ENCODE results near the gene RENBP. TPM values are rescaled to one million over a fixed set of nuclear protein-coding genes. Genes with fewer than 3 reads are reported as not detected.

RENBP gene
- total RNA-seq, 1 donor from 2014 or later, result 8.6 TPM

DNA sequence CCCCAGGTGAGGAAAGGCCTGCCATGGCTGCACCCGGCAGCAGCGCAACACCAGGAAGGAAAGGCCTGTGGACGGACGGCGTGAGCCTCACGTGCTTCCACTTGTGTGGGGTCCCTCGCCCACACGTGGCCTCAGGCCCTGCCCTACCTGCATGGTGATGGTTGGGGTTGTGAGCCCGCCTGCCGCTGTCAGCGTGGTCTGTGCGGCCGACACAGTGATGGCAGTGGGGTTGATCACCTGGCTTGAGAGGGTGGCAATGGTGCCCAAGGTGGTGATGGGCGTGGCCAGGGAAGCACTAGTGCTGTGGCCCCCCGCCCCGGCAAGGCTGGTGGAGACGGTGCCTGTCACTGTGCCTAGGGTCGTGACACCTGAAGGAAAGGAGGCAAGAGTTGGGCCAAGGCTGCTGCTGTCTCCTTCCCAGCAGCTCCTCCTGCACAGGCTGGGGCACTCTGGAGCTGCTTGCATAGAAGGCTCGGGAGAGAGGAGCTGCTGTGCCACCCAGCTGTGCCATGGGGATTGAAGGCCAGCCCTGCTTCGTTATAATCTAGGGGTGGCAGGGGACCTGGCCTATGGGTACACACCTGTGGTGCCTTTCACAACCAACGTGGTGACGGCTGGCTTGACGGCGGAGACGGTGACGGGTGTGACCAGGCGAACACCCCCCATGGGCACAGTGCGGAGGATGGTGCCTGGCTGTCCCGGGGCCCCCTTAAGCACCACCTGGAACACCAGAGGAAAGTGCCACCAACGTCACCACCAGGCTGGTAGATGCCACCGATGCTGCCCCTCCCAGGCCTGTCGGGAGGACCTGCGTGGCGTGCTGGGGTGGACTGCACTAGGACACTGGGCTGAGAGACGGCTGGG lies 11.8 kb upstream of the RENBP start:
- intact Hi-C loops (cut with DNase I), result no loop called here
- no peak for DNase-seq (ENCODE audit: low spot score)

DNA sequence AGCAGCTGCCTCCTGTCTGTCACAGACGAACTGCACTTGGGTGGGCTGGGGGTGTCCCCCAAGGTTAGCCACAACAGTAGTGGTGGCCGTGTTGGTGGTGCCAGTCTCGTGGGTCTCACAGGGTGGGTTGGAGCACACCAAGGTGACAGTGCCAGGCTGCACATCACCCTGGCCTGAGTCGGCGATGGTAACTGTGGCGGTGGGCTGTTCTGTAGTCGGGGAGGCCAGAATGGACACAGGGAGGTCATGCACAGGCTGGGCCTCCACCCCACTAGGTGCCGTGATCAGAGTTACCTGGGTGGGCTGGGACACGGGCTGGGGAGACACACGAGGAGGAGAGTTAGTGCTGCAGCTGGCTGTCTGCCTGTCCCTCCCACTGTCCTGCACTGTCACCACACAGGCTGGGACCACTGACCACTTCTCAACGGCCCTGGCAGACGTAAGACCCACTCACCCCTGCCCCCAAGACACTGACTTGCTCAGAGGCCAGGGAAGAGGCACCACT lies 10.8 kb upstream of the RENBP start:
- intact Hi-C loops (cut with DNase I), result no loop called here

DNA sequence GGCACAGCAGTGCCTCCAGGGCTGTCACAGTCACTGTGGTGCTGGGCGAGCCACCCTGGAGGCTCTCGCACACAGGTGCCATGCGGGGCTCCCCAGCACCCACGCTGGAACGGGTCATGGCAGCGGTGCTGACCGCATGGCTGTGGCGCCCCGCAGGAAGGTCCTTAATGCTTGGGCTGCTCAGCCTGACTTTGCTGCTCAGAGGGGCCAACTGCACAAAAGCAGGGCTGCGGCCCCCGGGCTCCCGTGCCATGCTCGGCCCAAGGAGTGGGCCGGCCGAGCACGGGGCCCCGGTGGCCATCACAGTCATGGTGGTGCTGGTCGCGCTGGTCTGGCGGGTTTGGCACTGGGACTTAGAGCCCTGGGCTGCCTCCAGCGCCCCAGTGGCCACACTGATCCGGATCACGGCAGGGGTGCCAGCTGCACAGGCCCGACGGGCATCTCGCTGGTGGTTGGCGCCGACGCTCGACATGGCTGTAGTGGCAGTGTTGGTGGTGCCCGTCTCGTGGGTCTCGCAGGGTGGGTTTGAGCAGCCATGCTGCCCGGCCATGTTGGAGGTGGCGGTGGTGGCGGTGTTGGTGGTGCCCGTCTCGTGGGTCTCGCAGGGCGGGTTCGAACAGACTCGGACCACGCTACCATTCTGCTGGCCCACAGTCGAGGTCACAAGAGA lies 10.2 kb upstream of the RENBP start:
- DNase-seq (ENCODE audit: low spot score), result no peak
- intact Hi-C loops (cut with DNase I), result no loop called here

More for the DNA sequence above, 10.8 kb upstream of the RENBP start:
- DNase-seq (ENCODE audit: low spot score), result no peak

DNA sequence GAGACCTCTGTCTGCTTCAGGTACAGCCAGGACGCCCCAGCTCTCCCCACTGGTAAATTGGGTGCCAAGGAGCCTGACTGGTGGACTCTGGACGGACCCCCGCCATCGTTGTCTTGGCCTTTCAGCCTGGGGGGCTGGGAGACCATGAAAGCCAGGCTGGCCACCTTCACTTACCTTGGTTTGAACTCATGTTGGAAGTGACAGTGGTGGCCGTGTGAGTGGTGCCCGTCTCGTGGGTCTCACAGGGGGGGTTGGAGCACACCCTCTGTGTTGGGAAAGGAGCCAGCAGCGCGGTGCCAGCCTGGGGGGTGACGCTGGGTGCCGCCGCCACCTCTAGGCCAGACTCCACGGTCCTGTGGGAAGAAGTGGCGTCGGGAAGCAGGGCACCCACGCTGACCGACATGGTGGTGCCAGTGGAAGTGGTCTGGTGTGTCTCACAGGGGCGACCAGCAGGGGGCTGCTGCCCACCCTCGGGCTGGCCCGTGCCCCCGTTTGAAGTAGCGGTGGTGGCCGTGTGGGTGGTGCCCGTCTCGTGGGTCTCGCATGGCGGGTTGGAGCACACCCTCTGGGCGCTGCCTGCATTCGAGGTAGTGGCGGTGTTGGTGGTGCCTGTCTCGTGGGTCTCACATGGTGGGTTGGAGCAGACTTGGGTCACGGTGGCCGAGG lies 9.6 kb upstream of the RENBP start:
- intact Hi-C loops (cut with DNase I), result loop anchor here (2.0 kb wide), 1 partner anchor 191 kb away; no protein-coding TSS in a partner anchor
- no peak for DNase-seq (ENCODE audit: low spot score)

DNA sequence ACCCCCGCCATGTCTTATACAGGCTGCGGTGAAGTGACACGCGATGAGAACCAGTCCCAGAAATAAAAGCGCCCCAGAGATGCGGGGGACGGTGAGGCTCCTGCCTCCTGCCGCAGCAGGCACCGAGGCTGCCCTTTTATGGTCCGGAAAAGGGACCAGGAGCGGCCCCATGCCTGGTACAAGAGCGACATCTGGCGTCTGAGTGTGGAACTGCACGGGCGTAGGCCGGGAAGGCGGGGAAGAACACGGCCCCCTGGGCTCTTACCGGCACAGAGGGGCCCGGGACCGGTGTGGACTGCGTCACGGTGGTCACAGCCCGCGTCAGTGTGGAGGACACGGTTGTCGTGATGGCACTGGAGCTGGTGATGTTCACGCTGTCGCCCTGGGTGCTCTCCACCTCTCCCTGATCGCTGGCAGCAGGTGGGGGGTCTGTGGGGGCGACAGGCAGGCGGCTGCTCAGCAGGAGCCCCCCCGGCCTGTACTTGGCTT lies 8.9 kb upstream of the RENBP start:
- intact Hi-C loops (cut with DNase I), result loop anchor here (2.0 kb wide), 1 partner anchor 191 kb away; no protein-coding TSS in a partner anchor
- DNase-seq (ENCODE audit: low spot score), result peak; percentile 93

DNA sequence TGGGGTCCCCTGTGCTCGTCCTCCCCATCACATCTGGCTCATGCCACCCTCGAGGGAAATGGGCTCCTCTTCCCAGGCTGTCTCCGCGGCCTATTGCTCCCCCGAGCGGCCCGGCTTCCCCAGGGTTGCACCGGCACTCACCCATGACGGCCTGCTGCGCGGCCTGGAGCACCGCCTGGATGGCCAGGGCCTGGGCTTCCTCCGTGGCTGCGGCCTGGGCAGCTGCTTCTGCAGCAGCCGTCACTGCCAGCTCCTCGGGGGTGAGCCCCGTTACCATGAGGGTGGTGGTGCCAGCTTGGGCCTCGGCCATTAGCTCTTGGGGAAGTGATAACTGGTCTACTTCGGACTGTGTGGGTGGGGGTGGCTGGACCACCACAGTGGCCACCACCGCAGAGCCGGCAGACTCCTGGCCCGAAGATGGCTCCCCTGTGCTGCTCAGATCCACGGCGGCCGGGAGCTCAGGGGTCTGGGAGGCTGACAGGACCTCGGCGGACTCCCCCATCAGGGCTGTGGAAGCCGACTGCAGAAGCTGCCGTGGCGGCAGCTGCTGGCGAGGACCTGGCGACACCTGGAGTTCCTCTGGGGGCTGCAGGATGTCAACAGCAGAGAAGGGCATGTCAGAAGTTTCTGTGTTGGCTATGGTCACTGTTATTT lies 8.1 kb upstream of the RENBP start:
- no peak for DNase-seq (ENCODE audit: low spot score)
- intact Hi-C loops (cut with DNase I), result loop anchor here (2.0 kb wide), 1 partner anchor 190 kb away; no protein-coding TSS in a partner anchor

DNA sequence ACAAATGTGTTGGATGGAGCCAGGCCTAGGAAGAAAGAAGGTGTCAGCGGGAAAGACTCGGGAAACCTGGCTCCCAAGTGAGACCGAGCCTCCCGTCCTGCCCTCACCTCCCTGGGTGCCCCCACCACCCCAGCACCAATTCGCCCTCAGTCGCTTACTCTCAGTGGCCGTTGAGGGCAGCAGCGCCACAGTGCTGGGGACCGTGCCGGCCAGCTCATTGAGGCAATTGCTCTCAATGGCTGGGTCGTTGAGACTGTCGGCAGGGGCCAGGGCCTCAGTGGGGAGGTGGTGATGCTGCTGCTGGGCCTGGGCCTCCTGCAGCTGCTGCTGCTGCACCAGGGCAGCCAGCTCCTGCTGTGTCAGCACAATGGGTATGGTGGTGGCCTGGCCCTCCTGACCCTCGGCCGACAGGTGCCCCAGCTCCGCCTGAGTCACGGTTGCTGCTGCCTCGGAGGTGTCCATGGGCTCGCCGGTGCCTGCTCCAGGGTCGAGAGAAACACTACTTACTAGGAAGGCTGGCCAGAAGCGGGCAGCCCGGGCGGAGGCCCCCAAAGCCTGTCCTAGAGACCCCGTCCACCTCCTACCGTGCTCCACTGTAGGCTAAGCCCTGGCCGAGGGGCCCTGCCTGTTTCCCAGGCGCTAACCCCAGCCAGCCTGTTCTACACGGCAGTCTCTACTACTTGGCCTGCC lies 7.4 kb upstream of the RENBP start:
- intact Hi-C loops (cut with DNase I), result loop anchor here (2.0 kb wide), 1 partner anchor 189 kb away; no protein-coding TSS in a partner anchor
- no peak for DNase-seq (ENCODE audit: low spot score)

DNA sequence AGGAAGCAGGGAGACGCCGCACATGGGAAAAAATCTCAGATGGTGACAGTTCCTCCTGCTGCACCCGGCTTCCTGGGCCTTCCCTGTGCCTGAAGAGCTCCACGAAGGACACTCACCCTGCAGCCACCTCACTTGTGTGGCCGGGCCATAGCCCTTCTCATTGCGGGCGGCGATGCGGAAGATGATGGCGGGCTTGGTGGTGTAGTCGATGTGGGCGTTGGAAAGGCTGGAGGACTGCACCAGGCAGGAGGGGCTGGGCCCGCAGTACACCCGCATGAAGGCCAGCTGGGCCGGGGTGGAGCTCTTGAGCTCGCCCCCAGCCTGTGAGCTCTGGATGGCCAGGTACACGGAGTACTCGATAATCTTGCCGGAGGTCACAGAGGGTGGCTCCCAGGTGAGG lies 5.7 kb upstream of the RENBP start:
- no peak for DNase-seq (ENCODE audit: low spot score)
- intact Hi-C loops (cut with DNase I), result no loop called here

DNA sequence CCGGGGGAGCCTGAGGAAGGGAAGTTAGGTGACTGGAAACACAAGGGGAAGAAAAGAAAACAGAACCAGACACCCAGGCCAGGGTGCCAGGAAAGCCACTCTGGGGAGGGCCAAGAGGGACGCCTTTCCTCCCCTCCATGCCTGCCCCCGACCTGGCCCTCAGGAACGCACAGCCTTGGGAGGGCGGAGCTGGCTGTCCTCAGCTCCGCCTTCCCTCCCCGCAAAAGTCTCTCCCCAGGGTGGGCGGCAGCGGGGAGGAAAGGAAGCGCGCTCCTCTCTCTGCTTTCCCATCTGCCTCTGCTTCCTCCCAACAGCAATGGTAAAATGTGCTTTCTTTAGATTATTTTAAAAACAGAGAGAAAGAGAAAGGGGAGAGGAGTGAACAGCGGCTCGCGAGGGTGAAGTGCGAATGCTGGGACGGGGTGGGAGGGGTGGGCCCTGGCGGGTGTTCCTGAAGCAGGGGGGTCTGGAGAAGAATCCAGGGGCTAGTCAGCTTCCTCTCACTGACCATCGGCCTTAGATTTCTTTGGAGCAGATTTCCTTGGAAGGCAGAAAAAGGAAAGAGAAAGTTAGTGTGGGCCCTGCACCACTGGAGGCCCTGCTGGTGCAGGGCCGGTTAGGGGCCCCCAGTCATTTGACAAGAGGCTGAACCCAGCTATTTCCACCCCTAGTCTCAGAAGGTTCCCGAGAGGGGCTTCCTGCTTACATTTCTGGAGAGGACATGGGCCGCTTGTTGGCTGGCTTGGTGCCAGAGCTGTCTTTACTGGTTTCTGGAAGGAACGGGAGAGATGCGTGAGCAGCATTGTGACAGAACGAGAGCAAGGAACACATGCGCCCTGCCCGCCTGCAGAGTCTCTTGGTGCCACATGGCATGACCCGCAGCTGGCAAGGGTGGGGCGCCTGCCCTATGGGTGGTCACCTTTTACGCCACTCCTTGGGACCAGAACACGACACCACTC lies 4.7 kb upstream of the RENBP start:
- intact Hi-C loops (cut with DNase I), result no loop called here

DNA sequence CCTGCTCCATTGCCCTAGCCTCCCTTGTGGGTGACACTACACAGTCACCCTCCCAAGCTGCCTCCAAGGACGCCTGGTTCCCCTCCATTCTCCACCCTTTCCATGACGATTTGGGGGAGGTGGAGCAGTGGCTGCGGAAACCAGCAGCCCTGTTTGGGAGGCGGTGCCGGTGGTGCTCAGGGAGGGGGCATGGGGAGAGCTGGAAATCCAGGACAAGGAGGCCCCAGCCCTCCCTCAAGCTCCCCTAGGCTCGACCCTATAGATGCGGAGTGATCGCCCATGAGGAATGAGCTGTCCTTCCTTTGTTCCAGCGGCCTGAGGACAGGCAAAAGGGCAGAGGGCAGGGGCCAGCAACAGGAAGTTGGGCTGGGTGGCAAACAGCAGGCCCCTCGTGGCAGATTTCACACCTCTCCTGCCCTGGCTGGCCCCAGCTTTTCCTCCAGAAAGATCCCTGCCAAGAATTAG lies 3.6 kb upstream of the RENBP start:
- DNase-seq (ENCODE audit: low spot score), result no peak
- intact Hi-C loops (cut with DNase I), result no loop called here

More for the DNA sequence above, 4.7 kb upstream of the RENBP start:
- DNase-seq (ENCODE audit: low spot score), result no peak

DNA sequence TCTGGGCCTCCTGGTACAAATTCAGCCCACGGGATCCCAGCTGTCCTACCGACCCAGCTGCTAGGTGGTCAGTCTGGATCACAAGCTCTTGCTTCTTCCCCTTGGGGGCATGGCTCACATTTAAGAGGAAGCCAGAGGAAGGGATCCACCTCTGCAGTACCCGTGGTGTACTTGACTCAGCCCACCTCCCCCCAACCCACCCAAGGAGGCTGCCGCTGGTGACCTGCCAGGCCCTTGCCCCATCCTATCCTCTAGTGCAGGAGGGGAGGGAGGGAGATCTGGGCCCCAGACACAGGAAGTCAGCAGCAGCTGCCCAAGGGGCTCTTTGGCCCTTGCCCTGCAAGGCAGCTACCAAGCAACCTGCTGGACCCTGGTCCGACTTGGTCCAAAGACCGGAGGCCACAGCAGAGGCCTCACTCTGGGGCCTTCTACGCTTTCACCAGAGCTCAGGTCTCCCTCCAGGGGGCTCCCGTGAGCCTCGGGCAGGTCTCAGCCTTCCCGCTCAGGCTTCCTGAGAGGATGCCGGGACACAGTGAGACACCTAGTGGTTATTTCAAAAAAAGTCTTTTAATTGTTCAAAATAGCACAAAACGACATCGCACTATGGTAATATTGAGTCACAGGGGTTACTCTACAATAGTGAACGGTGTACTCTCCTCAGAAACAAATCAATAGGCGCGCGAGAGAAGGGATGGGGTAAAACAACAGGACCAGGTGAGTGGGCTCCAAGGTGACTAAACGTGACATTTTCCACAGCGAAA lies 2.7 kb upstream of the RENBP start:
- intact Hi-C loops (cut with DNase I), result no loop called here
- DNase-seq (ENCODE audit: low spot score), result peak; percentile 89

DNA sequence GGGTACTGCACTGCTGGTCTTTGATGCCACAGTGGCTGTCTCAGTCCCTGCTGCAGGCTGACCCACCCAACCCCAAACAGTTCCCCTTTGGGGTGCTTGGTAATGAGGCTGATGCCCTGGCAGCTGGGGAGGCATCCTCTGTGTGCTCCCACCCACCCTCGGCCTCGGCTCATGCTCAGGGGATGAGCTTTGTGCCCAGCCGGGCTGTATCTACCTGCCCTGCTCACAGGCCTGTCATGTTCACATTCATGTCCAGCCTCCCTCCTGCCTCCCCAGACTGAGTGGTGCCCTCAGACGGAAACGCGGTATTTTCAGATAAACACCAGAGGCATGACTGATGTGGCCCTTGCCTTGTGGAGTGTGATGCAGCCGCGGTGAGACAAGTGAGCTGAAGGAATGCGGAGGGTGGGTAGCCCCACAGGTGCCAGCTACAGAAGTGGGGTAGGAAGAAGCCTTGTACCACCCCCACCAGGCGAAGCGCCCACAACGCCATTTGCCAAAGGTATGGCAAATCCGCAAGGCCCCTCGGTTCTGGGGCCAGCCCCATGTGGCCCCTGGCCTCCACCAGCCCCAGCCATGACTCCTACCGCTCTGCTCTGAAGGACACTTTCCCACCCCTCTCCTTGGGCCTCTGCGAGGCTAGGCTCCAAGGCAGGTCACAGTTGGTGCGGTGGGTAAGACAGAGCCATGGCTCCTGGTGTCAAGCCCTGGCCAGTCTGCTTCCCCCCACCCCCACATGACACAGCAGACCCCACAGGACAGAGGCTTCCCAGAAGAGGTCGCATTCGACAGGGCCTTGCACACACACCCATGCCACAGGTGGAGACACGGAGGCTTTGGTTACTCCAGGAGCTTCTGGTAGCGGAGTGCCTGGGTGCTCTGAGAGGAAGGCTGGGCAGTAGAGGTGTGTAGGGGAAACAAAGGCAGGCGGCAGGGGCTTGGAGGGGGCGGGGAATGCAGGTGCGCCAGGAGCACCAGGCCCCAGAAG lies 1.8 kb upstream of the RENBP start:
- intact Hi-C loops (cut with DNase I), result no loop called here
- no peak for DNase-seq (ENCODE audit: low spot score)

DNA sequence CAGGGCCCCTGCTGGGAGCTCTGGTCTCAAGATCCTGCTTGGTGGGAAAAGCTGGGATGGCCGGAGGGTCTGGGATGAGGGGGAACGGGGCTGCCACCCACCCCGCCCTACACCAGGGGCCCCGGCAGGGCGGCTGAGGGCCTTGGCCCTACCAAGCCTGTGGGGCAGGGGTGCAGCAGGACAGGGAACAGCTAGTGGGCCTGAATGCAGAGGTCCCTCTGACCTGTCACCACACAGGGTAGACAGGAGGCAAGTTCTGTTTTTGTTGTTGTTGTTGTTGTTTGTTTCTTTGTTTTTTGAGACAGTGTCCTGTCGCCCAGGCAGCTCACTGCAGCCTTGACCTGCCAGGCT lies 332 bp upstream of the RENBP start:
- DNase-seq (ENCODE audit: low spot score), result no peak
- intact Hi-C loops (cut with DNase I), result no loop called here

DNA sequence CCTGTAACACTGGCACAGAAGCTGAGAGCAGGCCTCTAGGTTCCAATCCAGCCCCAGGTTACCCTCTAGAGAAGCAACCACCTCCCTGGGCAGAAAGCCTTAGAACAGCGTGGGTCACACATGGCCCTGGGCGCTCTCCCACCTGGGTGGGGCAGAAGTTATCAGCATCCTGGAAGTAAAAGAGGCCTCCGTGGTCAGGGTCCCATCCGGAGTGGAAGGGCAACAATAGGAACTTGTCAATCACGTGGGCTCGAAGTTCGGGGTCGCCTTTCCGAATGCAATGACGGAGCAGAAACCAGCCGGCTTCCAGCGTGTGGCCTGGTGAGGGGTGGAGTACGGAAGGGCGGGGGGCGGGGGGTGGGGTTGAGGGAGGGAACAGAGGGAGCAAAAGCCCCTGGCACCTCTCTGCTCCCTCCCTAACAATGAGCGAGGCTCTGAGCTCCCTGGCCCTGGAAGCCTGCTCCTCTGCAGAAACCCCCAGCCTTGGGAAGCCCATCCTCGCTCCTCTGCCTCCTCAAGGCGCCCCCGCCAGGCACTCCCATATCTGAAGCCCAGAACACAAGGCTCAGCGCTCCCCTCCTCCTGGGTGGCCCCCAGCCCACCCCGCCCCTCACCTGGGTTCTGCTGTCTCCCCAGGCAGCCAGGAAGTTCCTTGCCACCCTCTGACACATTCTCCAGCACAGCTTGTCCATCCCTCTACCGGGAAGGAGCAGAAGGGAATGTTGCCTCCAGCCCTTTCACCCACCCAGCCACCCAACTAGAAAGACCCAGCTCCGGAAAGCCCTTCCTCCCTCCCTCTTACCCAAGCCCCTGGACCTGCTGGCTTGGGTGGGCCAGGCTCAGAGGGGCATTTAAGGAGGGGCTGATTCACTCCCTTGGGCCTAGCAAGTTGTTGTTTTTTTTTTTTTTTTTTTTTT lies 2.8 kb downstream of the RENBP start:
- intact Hi-C loops (cut with DNase I), result no loop called here
- DNase-seq (ENCODE audit: low spot score), result no peak

DNA sequence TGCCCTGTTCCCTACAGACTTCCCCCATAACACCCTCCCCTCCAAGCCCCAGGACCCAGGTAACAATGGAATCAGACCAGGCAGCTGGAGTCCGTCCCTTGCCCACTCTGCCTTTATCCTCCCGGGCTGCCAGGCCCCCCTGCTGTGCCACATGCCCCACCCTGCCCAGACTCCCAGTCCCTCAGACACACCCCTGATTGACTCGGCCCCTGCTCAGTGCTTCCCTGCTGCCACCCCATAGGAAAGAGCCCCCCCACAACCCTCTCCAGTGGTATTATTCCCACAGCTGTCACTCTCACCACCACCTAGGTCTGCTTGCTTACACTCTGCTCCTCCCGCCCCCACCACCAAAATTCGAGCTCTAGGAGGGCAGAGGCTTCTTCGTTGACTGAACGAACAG lies 4.9 kb downstream of the RENBP start:
- intact Hi-C loops (cut with DNase I), result no loop called here
- DNase-seq (ENCODE audit: low spot score), result no peak
